Amniotic epithelial cell (primary cell): ENCODE measurements around the gene SPINK9.
A peak's percentile ranks its signal among the peaks of the same experiment; 100 is the strongest.
"Not testable (repeated sequence)": the region's sequence is repeated elsewhere in the genome, so short reads cannot be mapped to it uniquely, and the experiment has no call there.

Source experiments
- DNase-seq: peaks from one replicate; pipeline ENCODE4 v3.0.0-alpha.2; 2010; ENCODE audit warnings: low read depth

The SPINK9 gene, protein sequence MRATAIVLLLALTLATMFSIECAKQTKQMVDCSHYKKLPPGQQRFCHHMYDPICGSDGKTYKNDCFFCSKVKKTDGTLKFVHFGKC

GRCh38 chr5:148335259-148335658 lies at the start of gene SPINK9:
Gene SPINK9 (plus strand): TSS chr5:148335559. CDS start chr5:148335614, 55 bp downstream.
- no peak for DNase-seq

GRCh38 chr5:148290271-148291195 lies 44.8 kb upstream of the SPINK9 start:
- peak; percentile 12 for DNase-seq

DNA sequence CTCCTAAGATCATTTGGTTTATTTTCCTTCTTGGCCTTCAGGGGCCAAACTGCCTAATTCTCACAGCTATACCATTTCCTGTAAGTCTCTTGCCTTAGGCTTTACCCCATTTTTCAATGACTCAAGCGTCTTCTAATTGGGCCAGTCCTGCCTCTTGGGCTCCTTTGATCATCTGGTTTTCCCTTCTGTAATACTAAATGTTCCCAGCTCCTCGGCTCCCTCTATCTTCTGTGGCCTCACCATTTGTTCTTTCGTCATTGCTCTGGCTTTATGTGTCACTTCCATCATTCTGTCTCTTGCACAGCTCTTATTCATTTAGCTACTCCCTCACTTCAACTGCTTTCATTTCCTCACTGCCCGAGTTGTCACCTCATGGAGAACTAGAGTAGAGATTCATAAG lies 37.6 kb upstream of the SPINK9 start:
- DNase-seq = no peak

DNA sequence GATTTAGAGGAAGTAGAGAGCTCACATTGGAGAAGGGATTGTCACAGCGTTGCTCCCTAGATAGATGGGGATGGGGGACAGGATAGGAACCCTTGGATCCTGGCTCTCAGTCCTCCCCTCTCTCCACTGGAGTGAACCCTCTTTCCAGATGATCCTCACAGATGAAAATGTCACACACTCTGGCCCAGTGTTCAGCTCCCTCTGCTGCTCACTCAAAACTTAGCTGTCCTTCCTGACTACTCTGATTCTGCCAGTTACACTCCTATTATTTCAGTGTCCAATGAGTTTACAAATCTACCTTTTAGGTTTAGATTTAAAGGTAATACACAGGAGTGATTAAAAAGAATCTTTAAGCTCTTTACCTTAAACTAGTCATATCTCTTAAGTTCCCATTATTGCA lies 28.9 kb upstream of the SPINK9 start:
- no peak for DNase-seq

DNA sequence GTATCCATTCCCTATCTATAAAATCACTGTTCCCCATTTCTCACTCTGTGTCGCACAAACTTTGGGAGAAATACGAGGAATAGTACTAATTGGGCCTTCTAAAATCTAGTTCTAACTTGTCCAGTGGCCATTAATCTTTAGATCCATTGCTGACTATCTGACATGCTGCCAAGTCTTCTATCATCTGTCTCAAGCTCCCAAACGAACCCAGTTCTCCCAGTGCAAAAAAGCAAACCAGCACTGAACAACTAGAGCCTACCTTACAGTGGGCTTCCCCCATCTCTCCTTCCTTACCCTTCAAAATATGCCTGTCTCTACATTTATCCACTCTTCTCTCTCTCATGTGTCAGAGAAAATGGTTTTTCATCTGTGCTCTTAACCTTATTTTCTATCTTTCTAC lies 26.3 kb upstream of the SPINK9 start:
- no peak for DNase-seq

DNA sequence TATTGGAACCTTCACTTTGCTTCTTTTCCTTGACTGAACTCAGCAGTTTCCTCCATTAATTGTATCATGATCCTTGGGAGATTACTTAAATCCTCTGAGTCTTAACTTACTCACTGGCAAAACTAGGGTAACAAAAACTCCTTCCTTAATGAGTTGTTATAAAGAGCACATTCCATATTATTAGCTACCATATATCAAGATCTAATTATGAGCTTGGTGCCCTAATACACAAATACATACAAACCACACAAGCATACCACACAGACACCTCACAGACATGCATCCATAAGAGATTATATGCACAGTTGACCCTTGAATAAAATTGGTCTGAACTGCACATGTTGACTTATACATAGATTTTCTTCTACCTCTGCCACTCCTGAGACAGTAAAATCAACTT lies 25.6 kb upstream of the SPINK9 start:
- DNase-seq = no peak

GRCh38 chr5:148311484-148311883 lies 23.9 kb upstream of the SPINK9 start:
- DNase-seq = no peak

- DNase-seq = no peak
Measured at GRCh38 chr5:148312153-148312552, 23.2 kb upstream of the SPINK9 start, which contains the start of gene SPINK7. Gene SPINK7 (plus strand): TSS chr5:148312423. CDS start chr5:148312484, 61 bp downstream.

- DNase-seq = no peak
Measured at GRCh38 chr5:148314187-148314586, 21.2 kb upstream of the SPINK9 start.

GRCh38 chr5:148314731-148315130 lies 20.6 kb upstream of the SPINK9 start:
- no peak for DNase-seq

DNA sequence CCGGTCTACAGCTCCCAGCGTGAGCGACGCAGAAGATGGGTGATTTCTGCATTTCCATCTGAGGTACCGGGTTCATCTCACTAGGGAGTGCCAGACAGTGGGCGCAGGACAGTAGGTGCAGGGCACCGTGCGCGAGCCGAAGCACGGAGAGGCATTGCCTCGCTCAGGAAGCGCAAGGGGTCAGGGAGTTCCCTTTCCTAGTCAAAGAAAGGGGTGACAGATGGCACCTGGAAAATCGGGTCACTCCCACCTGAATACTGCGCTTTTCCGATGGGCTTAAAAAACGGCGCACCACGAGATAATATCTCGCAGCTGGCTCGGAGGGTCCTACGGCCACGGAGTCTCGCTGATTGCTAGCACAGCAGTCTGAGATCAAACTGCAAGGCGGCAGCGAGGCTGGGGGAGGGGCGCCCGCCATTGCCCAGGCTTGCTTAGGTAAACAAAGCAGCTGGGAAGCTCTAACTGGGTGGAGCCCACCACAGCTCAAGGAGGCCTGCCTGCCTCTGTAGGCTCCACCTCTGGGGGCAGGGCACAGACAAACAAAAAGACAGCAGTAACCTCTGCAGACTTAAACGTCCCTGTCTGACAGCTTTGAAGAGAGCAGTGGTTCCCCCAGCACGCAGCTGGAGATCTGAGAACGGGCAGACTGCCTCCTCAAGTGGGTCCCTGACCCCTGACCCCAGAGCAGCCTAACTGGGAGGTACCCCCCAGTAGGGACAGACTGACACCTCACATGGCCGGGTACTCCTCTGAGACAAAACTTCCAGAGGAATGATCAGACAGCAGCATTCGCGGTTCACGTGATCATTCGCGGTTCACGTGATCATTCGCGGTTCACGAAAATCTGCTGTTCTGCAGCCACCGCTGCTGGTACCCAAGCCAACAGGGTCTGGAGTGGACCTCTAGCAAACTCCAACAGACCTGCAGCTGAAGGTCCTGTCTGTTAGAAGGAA lies 15.1 kb upstream of the SPINK9 start:
- not testable (repeated sequence) for DNase-seq

- DNase-seq = no peak
Measured at GRCh38 chr5:148333262-148333849, 2.0 kb upstream of the SPINK9 start.

GRCh38 chr5:148336704-148337435 lies 1.5 kb downstream of the SPINK9 start:
- no peak for DNase-seq

GRCh38 chr5:148342371-148343045 lies 7.1 kb downstream of the SPINK9 start:
- no peak for DNase-seq

GRCh38 chr5:148343046-148343407 lies 7.7 kb downstream of the SPINK9 start:
- DNase-seq = no peak

DNA sequence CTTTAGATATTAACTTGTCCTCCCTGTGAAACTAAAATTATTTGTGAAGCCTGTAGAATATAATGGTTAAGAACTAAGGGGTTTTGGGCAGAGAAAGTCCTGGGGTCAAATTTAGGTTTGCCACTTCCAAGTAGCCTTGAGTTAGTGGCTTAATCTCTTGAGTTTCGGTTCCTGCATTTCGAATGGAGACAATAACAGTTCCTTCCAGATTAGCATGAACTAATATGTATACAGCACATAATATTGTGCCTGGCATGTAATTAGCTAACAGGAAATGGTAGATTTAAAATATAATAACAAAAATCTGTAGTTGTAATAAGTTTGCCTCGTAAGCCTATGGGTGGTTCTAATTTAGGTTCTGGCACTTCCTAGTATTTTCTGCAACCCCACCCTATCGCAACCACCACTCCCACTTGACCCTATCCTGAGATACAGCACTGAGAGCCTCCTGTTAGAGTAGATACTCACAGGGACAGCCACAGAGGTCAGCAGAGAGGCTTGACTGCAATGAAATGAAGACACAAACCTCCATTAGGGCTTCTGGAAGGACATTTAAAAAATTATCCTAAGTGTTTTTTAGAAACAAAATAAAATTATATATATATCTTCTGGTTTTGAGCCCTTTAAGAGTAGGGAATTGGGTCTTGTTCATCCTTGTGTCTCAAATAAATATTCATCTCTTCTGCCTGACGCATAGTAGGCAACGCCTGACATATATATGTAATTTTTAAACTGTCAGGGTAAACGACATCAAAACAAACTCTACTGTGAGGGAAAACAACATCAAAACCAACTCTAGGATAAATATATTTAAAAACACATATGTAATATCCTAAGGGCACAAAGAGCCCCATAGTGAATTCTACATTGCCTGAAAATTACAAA lies 8.5 kb downstream of the SPINK9 start:
- no peak for DNase-seq

DNA sequence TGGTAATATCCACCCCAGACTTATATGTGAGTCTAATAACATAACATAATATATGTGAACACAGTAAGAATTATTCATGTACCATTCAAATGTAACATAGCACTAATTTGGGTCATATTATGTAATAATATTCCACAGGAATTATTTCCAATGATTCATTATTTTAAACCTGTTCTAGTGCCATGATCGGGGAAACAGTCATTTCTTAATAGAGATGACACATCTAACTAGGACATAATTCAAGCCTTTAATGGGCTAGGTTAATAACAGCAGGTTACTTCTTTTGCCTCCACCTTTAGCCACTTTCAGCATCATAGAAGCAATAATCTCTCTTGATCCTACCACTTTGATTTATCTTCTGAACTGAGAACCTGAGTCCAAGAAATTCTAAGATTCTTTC lies 12.3 kb downstream of the SPINK9 start:
- no peak for DNase-seq

GRCh38 chr5:148352696-148353095 lies 17.3 kb downstream of the SPINK9 start:
- peak; percentile 1 for DNase-seq

DNA sequence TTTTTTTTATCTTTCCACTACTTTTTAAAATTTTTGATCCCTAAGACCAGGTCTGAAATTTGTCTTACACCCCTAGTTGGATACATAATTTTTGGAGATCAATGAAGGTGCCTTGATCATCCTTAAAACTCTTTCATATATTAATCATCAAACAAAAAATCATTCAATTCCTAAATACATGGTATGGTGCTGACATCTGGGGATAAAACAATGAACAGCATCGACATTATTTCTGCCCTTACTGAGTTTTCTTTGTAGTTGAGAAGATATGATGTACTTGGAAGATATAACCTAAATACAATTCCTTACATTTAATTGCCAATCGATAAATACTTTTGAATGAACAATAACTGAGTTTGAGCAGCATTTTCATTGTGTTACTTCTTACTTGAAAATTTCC lies 18.3 kb downstream of the SPINK9 start:
- no peak for DNase-seq

DNA sequence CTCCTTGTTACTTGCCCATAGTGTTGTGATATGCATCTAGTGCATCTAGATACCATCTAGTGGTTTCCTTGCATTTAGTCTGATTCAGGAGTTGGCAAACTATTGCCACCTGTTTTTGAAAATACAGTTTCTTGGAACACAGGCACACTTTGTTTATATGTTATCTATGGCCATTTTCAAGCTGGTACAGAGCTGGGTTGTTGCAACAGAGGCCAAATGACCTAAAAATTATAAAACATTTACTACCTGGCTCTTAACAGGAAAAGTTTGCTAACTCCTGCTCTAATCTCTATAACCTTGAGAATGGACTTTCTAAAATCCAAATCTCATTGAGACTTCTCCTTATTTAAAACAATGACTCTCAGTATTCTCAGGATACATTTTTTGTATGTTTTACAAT lies 29.0 kb downstream of the SPINK9 start:
- DNase-seq = no peak
